ENCODE measurements around the gene BCAS3. TPM values are rescaled to one million over a fixed set of nuclear protein-coding genes. Genes with fewer than 3 reads are reported as not detected.

BCAS3 gene
- polyA plus RNA-seq, 1 experiment, result 17.5 TPM

DNA sequence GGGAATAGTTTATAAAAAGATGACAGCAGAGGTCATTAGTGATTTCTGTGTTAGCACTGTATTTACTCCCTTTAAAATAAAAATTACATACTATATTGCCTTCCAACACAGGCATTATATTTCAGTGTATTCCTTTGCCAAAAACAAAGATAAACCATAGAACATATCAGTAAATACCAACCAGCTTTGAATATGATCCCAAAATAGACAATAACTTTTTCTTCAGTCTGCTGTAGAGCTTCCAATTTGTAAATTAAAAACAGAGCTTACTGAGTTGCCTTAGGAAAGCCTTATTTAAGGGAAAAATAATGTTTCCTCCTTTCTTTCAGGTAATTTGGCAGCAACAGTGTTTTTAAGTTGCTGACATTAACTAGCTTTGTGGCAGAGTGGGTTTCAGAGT, 369.9 kb downstream of the BCAS3 start:
- no peak for DNase-seq (ENCODE audit: low read depth, low spot score)
- CTCF ChIA-PET, result interaction anchor here (0.6 kb wide), 1 partner anchor 25 kb away, joined by 7 read pairs; no protein-coding TSS in a partner anchor
- H3K9me3 ChIP-seq (ENCODE audit: control insufficient read depth, insufficient read depth, low read length), result no peaks in the 10 kb centered on the region
- POLR2A ChIA-PET, result no interaction called here
- no peak overlapping the region for H3K4me3 ChIP-seq (ENCODE audit: low read depth, low read length)
- no peak overlapping the region for H3K27ac ChIP-seq (ENCODE audit: low read depth, low read length)
- H3K27me3 ChIP-seq (ENCODE audit: control insufficient read depth, insufficient read depth, low read length), result no peaks in the 10 kb centered on the region
- TF ChIP-seq, protein P1, sequence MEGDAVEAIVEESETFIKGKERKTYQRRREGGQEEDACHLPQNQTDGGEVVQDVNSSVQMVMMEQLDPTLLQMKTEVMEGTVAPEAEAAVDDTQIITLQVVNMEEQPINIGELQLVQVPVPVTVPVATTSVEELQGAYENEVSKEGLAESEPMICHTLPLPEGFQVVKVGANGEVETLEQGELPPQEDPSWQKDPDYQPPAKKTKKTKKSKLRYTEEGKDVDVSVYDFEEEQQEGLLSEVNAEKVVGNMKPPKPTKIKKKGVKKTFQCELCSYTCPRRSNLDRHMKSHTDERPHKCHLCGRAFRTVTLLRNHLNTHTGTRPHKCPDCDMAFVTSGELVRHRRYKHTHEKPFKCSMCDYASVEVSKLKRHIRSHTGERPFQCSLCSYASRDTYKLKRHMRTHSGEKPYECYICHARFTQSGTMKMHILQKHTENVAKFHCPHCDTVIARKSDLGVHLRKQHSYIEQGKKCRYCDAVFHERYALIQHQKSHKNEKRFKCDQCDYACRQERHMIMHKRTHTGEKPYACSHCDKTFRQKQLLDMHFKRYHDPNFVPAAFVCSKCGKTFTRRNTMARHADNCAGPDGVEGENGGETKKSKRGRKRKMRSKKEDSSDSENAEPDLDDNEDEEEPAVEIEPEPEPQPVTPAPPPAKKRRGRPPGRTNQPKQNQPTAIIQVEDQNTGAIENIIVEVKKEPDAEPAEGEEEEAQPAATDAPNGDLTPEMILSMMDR (IDR thresholded peaks at IDR 0.05; ENCODE audit: low read depth, low read length), result no peak

DNA sequence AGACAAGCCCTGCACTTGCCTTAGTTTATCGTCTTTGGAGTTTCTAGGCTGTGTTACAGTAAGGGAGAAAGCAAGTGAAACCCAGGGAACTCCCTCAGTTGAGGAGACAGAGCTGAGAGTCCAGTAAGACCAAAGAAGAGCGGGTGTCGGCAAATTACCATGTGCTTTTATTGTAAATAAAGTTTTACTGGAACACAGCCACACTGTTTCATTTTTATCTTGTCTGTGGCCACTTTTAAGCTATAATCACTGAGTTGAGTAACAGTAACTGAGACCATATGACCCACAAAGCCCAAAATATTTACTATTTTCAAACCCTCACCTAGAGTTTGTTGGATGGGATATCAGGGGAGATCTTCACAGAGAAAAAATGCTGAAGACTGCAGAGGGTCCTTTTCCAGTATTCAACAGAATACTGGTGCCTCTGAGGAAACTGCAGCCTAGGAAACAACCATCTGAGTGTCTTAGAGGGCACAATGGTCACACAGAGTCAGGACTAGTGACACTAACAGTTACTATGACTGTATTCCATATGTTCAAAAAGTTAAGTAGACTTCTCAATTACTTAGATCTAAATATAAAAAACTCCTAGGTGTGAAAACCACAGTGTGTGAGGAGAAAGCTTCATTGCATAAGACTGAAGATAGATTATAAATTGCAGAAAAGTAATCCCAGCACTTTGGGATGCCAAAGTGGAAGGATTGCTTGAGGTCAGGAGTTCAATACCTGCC, 370.9 kb downstream of the BCAS3 start:
- TF ChIP-seq, protein P1 (IDR thresholded peaks at IDR 0.05; ENCODE audit: low read depth, low read length), result no peak
- Histone ChIP-seq H3K27me3 (ENCODE audit: control insufficient read depth, insufficient read depth, low read length) (no peaks in the 10 kb centered on the region), H3K27ac (ENCODE audit: low read depth, low read length) (no peak overlapping the region), H3K4me3 (ENCODE audit: low read depth, low read length) (no peak overlapping the region), H3K9me3 (ENCODE audit: control insufficient read depth, insufficient read depth, low read length) (no peaks in the 10 kb centered on the region)
- DNase-seq (ENCODE audit: low read depth, low spot score), result no peak
- ChIA-PET CTCF (no interaction called here), POLR2A (no interaction called here)

DNA sequence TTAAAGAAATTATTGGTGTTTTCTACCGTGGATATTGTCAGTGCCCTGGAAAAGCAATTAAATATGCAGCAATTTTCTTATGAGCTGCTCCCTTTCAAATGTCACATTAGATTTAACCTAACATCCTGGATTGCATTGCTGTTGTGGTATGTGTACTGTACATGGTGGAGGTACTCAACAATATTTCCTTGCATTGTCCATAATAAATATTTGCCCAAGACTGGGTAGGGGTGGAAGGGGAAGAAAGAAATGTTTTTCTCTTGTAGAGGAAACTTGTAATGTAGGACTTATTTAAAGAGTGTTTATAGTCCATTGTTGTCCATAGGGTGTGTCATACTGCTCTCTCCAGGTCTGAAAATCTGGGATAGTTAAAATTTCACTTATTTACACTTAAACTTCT, 375.8 kb downstream of the BCAS3 start:
- CTCF ChIA-PET, result interaction anchor here (0.8 to 1.0 kb wide), 2 partner anchors 9 to 11 kb away, joined by 3 to 5 read pairs; no protein-coding TSS in a partner anchor

DNA sequence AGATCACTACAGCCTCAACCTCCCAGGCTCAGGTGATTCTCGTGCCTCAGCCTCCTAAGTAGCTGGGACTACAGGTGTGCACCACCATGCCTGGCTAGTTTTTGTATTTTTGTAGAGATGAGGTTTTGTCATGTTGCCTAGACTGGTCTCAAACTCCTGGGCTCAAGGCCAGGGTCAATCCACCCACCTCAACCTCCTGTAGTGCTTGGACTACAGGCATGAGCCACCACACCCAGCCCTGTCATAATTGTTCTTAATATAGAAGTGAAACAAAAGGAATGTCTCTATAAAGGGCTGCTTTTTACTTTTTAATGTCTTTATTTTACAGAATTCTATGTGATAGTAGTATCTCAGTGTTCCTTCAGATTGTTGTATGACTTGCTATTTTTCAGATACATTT, 376.8 kb downstream of the BCAS3 start:
- ChIA-PET CTCF (no interaction called here), POLR2A (interaction anchor here (1.0 kb wide), 1 partner anchor 16 kb away, joined by 3 read pairs; no protein-coding TSS in a partner anchor)
- DNase-seq (ENCODE audit: low read depth, low spot score), result no peak
- H3K27ac ChIP-seq (ENCODE audit: low read depth, low read length), result no peak overlapping the region
- no peaks in the 10 kb centered on the region for H3K27me3 ChIP-seq (ENCODE audit: control insufficient read depth, insufficient read depth, low read length)
- TF ChIP-seq, protein P1 (IDR thresholded peaks at IDR 0.05; ENCODE audit: low read depth, low read length), result no peak
- no peaks in the 10 kb centered on the region for H3K9me3 ChIP-seq (ENCODE audit: control insufficient read depth, insufficient read depth, low read length)
- no peak overlapping the region for H3K4me3 ChIP-seq (ENCODE audit: low read depth, low read length)

More for the DNA sequence above, 375.8 kb downstream of the BCAS3 start:
- TF ChIP-seq, protein P1 (IDR thresholded peaks at IDR 0.05; ENCODE audit: low read depth, low read length), result no peak
- H3K9me3 ChIP-seq (ENCODE audit: control insufficient read depth, insufficient read depth, low read length), result no peaks in the 10 kb centered on the region
- no peak for DNase-seq (ENCODE audit: low read depth, low spot score)
- H3K27ac ChIP-seq (ENCODE audit: low read depth, low read length), result no peak overlapping the region
- no peak overlapping the region for H3K4me3 ChIP-seq (ENCODE audit: low read depth, low read length)
- POLR2A ChIA-PET, result interaction anchor here (0.7 kb wide), 1 partner anchor 398 kb away, joined by 3 read pairs; no protein-coding TSS in a partner anchor
- H3K27me3 ChIP-seq (ENCODE audit: control insufficient read depth, insufficient read depth, low read length), result no peaks in the 10 kb centered on the region

DNA sequence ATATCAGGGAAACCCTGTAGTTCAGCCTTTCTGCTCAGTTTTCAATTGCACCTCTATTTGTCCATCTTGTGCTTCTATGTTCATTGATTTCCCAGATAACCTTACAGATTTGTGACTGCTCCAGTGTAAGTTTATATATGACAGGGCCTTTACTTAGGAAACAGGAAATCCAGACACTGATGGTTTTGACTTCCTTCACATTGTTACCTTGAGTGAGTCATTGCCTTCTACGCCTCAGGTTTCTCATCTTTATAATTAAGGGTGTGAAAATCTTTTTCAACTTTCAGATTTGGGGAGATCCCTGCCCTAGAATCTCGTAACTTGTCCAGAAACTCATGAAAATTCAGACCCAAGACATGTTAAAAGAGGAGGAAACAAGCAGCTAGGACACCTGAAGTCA, 379.6 kb downstream of the BCAS3 start:
- H3K27ac ChIP-seq (ENCODE audit: low read depth, low read length), result no peak overlapping the region
- H3K9me3 ChIP-seq (ENCODE audit: control insufficient read depth, insufficient read depth, low read length), result no peaks in the 10 kb centered on the region
- no peak overlapping the region for H3K4me3 ChIP-seq (ENCODE audit: low read depth, low read length)
- ChIA-PET CTCF (no interaction called here), POLR2A (no interaction called here)
- TF ChIP-seq, protein P1 (IDR thresholded peaks at IDR 0.05; ENCODE audit: low read depth, low read length), result no peak
- no peaks in the 10 kb centered on the region for H3K27me3 ChIP-seq (ENCODE audit: control insufficient read depth, insufficient read depth, low read length)
- DNase-seq (ENCODE audit: low read depth, low spot score), result no peak
